Measurements from ENCODE around the gene USF2. TPM values are rescaled to one million over a fixed set of nuclear protein-coding genes. Genes with fewer than 3 reads are reported as not detected.

USF2 gene
- total RNA-seq, 2 donors from 2014 or later = 107 to 151 TPM

- intact Hi-C loops (cut with DNase I) = loop anchor here (10.0 kb wide), 1 partner anchor 221 kb away; the partner anchor contains the start of gene KRTDAP
- 73% methylated on average over 14 of the region's 14 CpGs for WGBS
- H3K4me3 ChIP-seq = no peak overlapping the region
- no peaks in the 10 kb centered on the region for H3K27me3 ChIP-seq (replicated peaks; ENCODE audit: insufficient read depth)
- no peak for TF ChIP-seq CTCF (IDR thresholded peaks at IDR 0.05)
- no peak for TF ChIP-seq POLR2AphosphoS5 (IDR thresholded peaks at IDR 0.05)
- no peak for TF ChIP-seq POLR2A (IDR thresholded peaks at IDR 0.05)
- H3K27ac ChIP-seq = no peak overlapping the region
- no peaks in the 10 kb centered on the region for H3K9me3 ChIP-seq
- no peaks in the 10 kb centered on the region for H3K4me1 ChIP-seq (replicated peaks)
- DNase-seq (ENCODE audit: low spot score) = no peak
- H3K36me3 ChIP-seq = peaks cover 11 to 35% of the 10 kb centered on the region in 2 donors
These were observed 5.0 kb downstream of the USF2 start for GRCh38 chr19:35273686-35274259.

- Histone ChIP-seq H3K9me3 (no peaks in the 10 kb centered on the region), H3K27me3 (replicated peaks; ENCODE audit: insufficient read depth) (no peaks in the 10 kb centered on the region), H3K27ac (no peak overlapping the region), H3K36me3 (peaks cover 11 to 35% of the 10 kb centered on the region in 2 donors), H3K4me1 (replicated peaks) (no peaks in the 10 kb centered on the region), H3K4me3 (no peak overlapping the region)
- no peak for TF ChIP-seq CTCF (IDR thresholded peaks at IDR 0.05)
- intact Hi-C loops (cut with DNase I) = loop anchor here (10.0 kb wide), 1 partner anchor 220 kb away; the partner anchor contains the start of gene KRTDAP
- no peak for DNase-seq (ENCODE audit: low spot score)
- 86% methylated on average over 5 of the region's 5 CpGs for WGBS
These were observed 5.6 kb downstream of the USF2 start for GRCh38 chr19:35274323-35274722.

- DNase-seq (ENCODE audit: low spot score) = no peak
- Histone ChIP-seq H3K4me3 (no peak overlapping the region), H3K9me3 (no peaks in the 10 kb centered on the region), H3K27ac (no peak overlapping the region), H3K27me3 (replicated peaks; ENCODE audit: insufficient read depth) (no peaks in the 10 kb centered on the region), H3K36me3 (peaks cover 11 to 22% of the 10 kb centered on the region in 2 donors), H3K4me1 (replicated peaks) (no peaks in the 10 kb centered on the region)
- 94% methylated on average over 28 of the region's 28 CpGs for WGBS
- TF ChIP-seq POLR2A (IDR thresholded peaks at IDR 0.05) (no peak), CTCF (IDR thresholded peaks at IDR 0.05) (no peak), POLR2AphosphoS5 (IDR thresholded peaks at IDR 0.05) (no peak)
- intact Hi-C loops (cut with DNase I) = loop anchor here (10.0 kb wide), 1 partner anchor 218 kb away; the partner anchor contains the start of gene KRTDAP
These were observed 8.0 kb downstream of the USF2 start for GRCh38 chr19:35276706-35277281.

GRCh38 chr19:35278578-35279284 is 10.0 kb downstream of the USF2 start:
- WGBS = 88% methylated on average over 42 of the region's 45 CpGs
- no peak for DNase-seq (ENCODE audit: low spot score)
- TF ChIP-seq CTCF (IDR thresholded peaks at IDR 0.05) (no peak), POLR2AphosphoS5 (IDR thresholded peaks at IDR 0.05) (no peak), POLR2A (IDR thresholded peaks at IDR 0.05) (no peak)
- no peaks in the 10 kb centered on the region for H3K4me1 ChIP-seq (replicated peaks)
- H3K36me3 ChIP-seq = peaks cover 5 to 11% of the 10 kb centered on the region in 2 donors
- no peak overlapping the region for H3K4me3 ChIP-seq
- intact Hi-C loops (cut with DNase I) = loop anchor here (10.0 kb wide), 1 partner anchor 216 kb away; the partner anchor contains the start of gene KRTDAP
- no peaks in the 10 kb centered on the region for H3K27me3 ChIP-seq (replicated peaks; ENCODE audit: insufficient read depth)
- no peak overlapping the region for H3K27ac ChIP-seq
- H3K9me3 ChIP-seq = no peaks in the 10 kb centered on the region
